Right cardiac atrium (tissue), 5 donors: Measurements from ENCODE around the gene MAP2K1. TPM values are rescaled to one million over a fixed set of nuclear protein-coding genes. Genes with fewer than 3 reads are reported as not detected.
"Not testable (repeated sequence)": the region's sequence is repeated elsewhere in the genome, so short reads cannot be mapped to it uniquely, and the experiment has no call there.

ENCODE experiments used
- ATAC-seq, 2 donors: fragments of 200-7000 bp; cut with Tn5 transposase; one replicate each; pipeline versions ENCODE4 v1.8.0 to v1.9.1; 2020; ENCODE audit warnings: moderate library complexity in 2 of 2, mild to moderate bottlenecking in 1 of 2
- DNase-seq, 3 donors: peaks; one replicate each; pipeline ENCODE4 v3.0.0-alpha.2; 2020
- H3K27ac ChIP-seq: one replicate; pipeline ENCODE4 v1.5.1; 2013; ENCODE audit warnings: mild to moderate bottlenecking, low read length, control low read depth, moderate library complexity
- H3K27me3 ChIP-seq: one replicate; pipeline ENCODE4 v1.6.1; 2013; ENCODE audit not compliant: control insufficient read depth, insufficient read depth
- H3K4me1 ChIP-seq: one replicate; pipeline ENCODE4 v1.6.1; 2013; ENCODE audit warnings: low read length; ENCODE audit not compliant: control insufficient read depth, insufficient read depth
- H3K4me3 ChIP-seq: one replicate; pipeline ENCODE4 v1.5.1; 2013; ENCODE audit warnings: low read length, control low read depth
- H3K9me3 ChIP-seq: one replicate; pipeline ENCODE4 v1.6.1; 2013; ENCODE audit warnings: low read length; ENCODE audit not compliant: control insufficient read depth
- WGBS: extraction: QIAGEN DNeasy Blood & Tissue Kit; methylation state at CpG from one replicate; pipeline ENCODE4 v1.1.7; 2013; 5-methylcytosine and 5-hydroxymethylcytosine counted together
- intact Hi-C, 4 donors: fragments of 100-400 bp; cut with DNase I; formaldehyde crosslinking; loops; one replicate each; pipeline versions ENCODE4 v1.11.0 to v1.14.0; 2022 to 2023
- polyA plus RNA-seq: library from polyadenylated mRNA; stranded (reverse); fragments of 200-250 nt; gene quantifications from one replicate; pipeline ENCODE4 v1.2.3, GENCODE V29; 2013
- total RNA-seq, 4 donors: library from RNA; stranded (reverse); fragmentation: NEBNext Ultra II Directional; extraction: Animal tissue kit (Norgen Biotek cat#: 25700); gene quantifications; one replicate each; pipeline ENCODE4 v1.2.1, GENCODE V29; 2021
- donor health status: healthy with polysubstance abuse.
- donor health status: DM: no; HTN: yes; CAD: no.
- donor health status: DM: no; HTN: no; CAD: no.
- donor health status: DM: no; HTN: yes; CAD: no; lungs with severe emphysema.
- donor health status: DM: yes; HTN: yes; CAD: no.

MAP2K1 gene
- total and polyA plus RNA-seq, 5 donors = 32.6 to 45.9 (median 38.4) TPM

DNA sequence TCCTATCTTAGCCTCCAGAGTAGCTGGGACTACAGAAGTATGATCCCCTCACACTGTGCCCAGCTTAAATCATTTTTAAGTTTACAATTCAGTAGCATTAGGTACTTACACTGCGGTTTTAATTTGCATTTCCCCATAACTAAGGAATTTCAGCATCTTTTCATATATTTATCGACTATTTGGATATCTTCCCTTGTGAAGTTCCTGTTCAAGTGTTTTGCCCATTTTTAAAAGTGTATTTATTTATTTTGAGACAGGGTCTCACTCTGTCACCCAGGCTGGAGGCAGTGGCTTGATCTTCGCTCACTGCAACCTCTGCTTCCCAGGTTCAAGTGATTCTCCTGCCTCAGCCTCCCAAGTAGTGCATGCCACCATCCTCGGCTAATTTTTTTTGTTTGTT, 12.5 kb upstream of the MAP2K1 start:
- WGBS = 95% methylated on average over 4 of the region's 4 CpGs
- H3K27me3 ChIP-seq = no peaks in the 10 kb centered on the region
- no peak overlapping the region for H3K4me3 ChIP-seq
- DNase-seq (no peak), ATAC-seq (no peak)
- H3K4me1 ChIP-seq = no peaks in the 10 kb centered on the region
- H3K9me3 ChIP-seq = no peaks in the 10 kb centered on the region
- intact Hi-C loops = no loop called here
- H3K27ac ChIP-seq = no peak overlapping the region

DNA sequence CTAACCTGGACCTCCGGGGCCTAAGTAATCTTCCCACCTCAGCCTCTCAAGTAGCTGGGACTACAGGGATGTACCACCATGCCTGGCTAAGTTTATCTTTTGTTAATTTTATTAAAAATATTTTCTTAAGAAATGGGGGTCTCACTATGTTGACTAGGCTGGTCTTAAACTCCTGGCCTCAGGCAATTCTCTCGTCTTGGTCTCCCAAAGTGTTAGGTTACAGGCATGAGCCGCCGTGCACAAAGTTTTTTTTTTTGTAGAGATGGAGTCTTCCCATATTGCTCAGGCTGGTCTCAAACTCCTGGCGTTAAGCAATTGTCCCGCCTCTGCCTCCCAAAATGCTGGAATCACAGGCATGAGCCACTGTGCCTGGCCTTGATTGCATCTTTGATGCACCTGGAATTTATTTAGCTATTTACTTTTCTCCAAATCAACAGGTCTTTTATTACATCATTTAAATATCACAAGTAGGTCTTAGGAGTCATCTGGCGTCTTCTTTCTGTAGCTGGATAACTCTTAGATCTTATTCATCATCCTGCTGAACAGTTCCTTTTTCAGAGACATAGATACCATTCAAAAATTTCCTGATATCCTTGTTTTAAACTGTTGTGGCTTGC, 7.8 kb upstream of the MAP2K1 start:
- Histone ChIP-seq H3K9me3 (no peaks in the 10 kb centered on the region), H3K27me3 (no peaks in the 10 kb centered on the region), H3K4me3 (no peak overlapping the region), H3K4me1 (no peaks in the 10 kb centered on the region), H3K27ac (no peak overlapping the region)
- intact Hi-C loops = no loop called here
- WGBS = 88% methylated on average over 7 of the region's 7 CpGs
- ATAC-seq (no peak), DNase-seq (no peak)

DNA sequence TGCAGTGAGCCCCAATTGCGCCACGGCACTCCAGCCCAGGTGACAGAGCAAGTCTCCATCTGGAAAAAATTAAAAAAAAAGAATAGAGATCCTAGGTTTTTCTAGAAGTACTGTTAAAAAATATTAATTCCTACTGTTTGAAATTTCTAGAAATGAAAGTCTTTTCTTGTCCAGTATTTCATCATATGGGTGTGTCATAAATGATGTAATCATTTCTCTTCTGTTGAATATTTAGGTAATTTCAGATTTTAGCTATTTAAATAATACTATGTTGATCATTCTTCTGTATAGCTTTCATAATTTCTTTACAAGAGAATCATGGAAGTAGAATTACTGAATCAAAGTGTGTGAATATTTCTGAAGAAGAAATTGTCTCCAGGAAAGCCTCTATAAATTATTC, 5.3 kb upstream of the MAP2K1 start:
- H3K27ac ChIP-seq, ATAC-seq, H3K9me3 ChIP-seq, H3K4me1 ChIP-seq, DNase-seq, H3K27me3 ChIP-seq, H3K4me3 ChIP-seq: not testable (repeated sequence)
- intact Hi-C loops = loop anchor here in 1 of 4 donors (10.0 kb wide), 1 partner anchor 113 kb away; the partner anchor contains the start of gene SNAPC5
- WGBS = 96% methylated on average over 2 of the region's 2 CpGs

DNA sequence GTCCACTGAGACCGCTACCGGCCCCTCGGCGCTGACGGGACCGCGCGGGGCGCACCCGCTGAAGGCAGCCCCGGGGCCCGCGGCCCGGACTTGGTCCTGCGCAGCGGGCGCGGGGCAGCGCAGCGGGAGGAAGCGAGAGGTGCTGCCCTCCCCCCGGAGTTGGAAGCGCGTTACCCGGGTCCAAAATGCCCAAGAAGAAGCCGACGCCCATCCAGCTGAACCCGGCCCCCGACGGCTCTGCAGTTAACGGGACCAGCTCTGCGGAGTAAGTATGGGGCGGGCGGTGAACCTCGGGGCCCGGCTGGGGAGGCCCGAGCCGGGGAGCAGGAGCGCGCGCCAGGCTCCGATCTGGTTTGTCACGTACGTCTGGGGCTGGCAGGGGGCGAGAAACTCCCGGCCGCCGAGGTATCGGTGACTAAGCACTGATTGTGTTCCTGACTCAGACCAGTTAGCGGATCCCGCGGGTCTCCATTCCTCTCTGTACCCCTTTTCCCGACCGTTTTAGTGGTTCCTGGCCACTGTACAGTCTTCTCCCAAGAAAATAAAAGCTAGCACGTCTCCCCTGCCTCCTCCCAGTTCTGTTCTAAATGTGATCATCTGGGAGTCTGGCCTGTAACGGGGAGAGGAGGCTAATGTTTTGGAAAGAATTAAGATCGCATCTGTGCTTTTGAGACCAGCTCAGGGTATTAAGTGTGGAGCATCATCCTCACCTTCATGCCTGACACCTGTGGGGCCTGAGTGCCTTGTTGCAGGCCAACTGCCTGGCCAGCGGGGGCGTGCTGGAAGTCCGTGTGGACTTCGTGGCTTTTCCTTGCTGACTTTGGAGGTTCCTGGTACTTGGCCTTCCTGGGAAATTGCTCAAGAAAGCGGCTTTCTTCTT, 691 bp downstream of the MAP2K1 start:
- no peaks in the 10 kb centered on the region for H3K9me3 ChIP-seq
- DNase-seq (peak; percentile 74 to 85 (median 83)), ATAC-seq (peak; percentile 46 to 64)
- peaks cover 6% of the 10 kb centered on the region for H3K4me1 ChIP-seq
- peak overlapping the region; percentile 79 for H3K27ac ChIP-seq
- no peaks in the 10 kb centered on the region for H3K27me3 ChIP-seq
- peak overlapping the region; percentile 92 for H3K4me3 ChIP-seq
- WGBS = under 1% methylated on average over 62 of the region's 62 CpGs
- intact Hi-C loops = loop anchor here in 2 of 4 donors (2.0 to 10.0 kb wide), 2 partner anchors 107 to 117 kb away; partner anchors contain the start of genes RPL4 (in 1 of the 2), SNAPC5 (in 1 of the 2) and ZWILCH (in 1 of the 2)

DNA sequence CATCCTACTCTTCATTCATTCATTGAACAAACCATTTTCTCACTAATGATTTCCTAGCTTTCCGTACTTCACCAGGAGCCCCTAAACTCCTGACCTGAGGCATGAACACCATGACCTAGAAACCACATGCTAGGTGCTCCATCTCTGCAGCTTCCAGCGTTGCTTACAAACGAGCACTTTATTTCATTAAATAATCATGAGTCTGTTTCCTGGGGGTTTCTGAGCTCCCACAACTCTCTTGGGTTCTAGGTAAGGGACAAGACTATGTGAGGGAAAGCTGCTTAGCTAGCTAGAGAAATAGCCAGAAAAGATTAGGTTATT, 1.3 kb downstream of the MAP2K1 start:
- ATAC-seq (no peak), DNase-seq (no peak)
- peak overlapping the region; percentile 92 for H3K4me3 ChIP-seq
- peak overlapping the region; percentile 79 for H3K27ac ChIP-seq
- intact Hi-C loops = loop anchor here in 1 of 4 donors (10.0 kb wide), 1 partner anchor 107 kb away; the partner anchor contains the start of gene SNAPC5
- H3K9me3 ChIP-seq = no peaks in the 10 kb centered on the region
- no peaks in the 10 kb centered on the region for H3K27me3 ChIP-seq
- WGBS = 20% methylated on average over 3 of the region's 3 CpGs
- H3K4me1 ChIP-seq = peaks cover 6% of the 10 kb centered on the region

DNA sequence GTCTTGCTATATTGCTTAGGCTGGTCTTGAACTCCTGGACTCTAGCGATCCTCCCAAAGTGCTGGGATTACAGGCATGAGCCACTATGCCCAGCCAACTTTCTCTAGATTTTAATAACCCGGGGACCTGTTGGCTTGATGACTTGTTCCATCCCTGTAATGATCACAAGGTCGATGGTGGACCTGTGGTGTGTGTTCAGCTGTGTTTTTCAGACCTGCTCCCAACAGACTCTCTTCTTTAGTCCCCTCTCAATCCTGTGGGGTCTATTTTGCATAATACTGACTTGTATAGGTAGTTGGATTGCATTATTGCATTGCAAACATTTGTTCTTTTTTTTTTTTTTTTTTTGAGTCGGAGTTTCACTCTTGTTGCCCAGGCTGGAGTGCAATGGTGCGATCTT, 1.9 kb downstream of the MAP2K1 start:
- Histone ChIP-seq H3K4me3 (no peak overlapping the region), H3K4me1 (peaks cover 6% of the 10 kb centered on the region), H3K27ac (no peak overlapping the region), H3K27me3 (no peaks in the 10 kb centered on the region), H3K9me3 (no peaks in the 10 kb centered on the region)
- intact Hi-C loops = loop anchor here in 1 of 4 donors (10.0 kb wide), 1 partner anchor 106 kb away; the partner anchor contains the start of gene SNAPC5
- DNase-seq (no peak), ATAC-seq (no peak)
- WGBS = 80% methylated on average over 5 of the region's 5 CpGs

DNA sequence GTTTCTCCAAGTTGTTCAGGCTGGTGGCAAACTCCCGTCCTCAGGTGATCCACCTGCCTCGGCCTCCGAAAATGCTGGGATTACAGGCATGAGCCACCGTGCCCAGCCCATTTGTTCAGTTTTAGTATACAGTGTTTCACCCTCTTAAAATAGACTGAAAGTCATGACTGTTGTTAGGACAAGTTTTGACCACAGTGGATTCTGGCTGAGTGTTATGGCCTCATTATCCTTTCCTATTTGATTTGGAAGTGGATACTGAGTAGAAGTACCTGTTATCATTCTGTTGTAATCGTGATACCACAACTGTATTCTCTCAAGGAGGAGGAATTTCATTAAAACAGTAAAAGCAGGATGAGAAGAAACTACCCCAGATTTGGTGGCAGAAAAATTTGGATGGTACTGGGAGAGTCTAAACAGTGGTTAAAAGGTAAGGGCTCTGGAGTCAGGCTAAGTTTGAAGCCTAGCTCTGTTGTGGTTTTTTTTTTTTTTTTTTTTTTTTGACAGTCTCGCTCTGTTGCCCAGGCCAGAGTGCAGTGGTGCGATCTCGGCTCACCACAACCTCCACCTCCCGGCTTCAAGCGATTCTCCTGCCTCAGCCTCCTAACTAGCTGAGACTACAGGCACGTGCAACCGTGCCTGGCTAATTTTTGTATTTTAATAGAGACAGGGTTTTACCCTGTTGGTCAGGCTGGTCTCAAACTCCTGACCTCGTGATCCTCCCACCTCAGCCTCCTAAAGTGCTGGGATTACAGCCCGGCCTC, 2.6 kb downstream of the MAP2K1 start:
- no peak overlapping the region for H3K4me3 ChIP-seq
- ATAC-seq = no peak
- intact Hi-C loops = loop anchor here in 1 of 4 donors (10.0 kb wide), 1 partner anchor 106 kb away; the partner anchor contains the start of gene SNAPC5
- H3K9me3 ChIP-seq = no peaks in the 10 kb centered on the region
- H3K4me1 ChIP-seq = peaks cover 6% of the 10 kb centered on the region
- H3K27ac ChIP-seq = no peak overlapping the region
- 91% methylated on average over 14 of the region's 14 CpGs for WGBS
- no peak for DNase-seq
- no peaks in the 10 kb centered on the region for H3K27me3 ChIP-seq

DNA sequence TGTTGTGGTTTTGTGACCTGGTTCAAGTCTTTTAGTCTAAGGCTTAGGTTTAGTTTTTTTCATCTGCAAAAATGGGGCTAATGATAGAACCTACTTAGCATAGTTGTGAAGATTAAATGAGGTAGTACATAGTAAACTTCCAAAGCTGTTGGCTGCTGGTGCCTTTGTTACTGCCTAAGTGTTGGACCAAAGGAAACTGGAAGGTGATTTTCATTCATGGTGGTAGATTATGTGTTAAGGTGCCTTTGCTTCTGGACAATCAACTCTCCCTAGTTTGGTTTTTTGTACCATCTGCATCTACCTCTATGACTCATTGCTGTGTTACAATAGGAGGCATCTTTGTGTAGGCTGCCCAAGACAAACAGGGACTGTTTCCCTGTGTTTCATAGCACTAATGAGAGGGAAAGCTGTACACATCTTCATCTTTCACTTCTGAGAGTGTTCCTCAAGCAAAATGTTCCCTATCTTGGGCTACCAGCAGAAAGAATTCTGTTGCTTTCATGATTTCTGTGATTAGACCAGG, 3.2 kb downstream of the MAP2K1 start:
- Histone ChIP-seq H3K27me3 (no peaks in the 10 kb centered on the region), H3K27ac (no peak overlapping the region), H3K4me3 (no peak overlapping the region), H3K4me1 (peaks cover 6% of the 10 kb centered on the region), H3K9me3 (no peaks in the 10 kb centered on the region)
- intact Hi-C loops = loop anchor here in 3 of 4 donors (5.0 to 10.0 kb wide), 2 partner anchors 97 to 105 kb away; partner anchors contain the start of gene SNAPC5 (in 2 of the 3)
- no peak for ATAC-seq
- no peak for DNase-seq

DNA sequence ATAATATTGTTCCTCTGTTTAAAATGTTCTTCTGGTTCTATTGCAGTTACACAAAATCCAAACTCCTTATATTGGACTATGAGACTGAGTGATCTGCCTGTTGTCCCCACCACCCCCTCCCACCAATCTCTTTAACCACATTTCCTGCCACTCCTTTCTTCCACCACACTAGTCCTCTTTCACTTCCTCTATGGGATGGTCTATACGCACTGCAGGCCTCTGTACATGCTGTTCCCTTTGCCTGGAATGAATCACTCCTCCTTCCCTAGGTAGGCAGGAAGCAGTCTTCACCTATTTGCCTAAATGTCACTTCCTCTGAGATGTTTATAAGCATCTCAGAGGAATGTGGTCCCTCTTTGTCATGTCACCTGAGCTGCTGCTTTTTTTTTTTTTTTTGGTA, 4.0 kb downstream of the MAP2K1 start:
- no peak overlapping the region for H3K27ac ChIP-seq
- no peak for ATAC-seq
- WGBS = 57% methylated on average over 1 of the region's 1 CpG

DNA sequence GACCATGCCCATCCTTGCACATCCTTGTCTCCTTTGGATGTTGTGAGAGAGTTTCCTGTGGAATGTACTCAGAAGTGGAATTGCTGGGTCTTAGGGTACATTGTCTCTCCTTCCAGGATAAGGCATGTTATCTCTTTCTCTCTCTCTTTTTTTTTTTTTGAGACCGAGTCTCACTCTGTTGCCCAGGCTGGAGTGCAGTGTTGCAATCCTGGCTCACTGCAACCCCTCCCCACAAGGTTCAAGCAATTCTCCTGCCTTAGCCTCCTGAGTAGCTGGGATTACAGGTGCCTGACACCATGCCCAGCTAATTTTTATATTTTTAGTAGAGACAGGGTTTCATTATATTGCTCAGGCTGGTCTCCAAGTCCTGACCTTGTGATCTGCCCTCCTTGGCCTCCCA, 6.3 kb downstream of the MAP2K1 start:
- H3K4me1 ChIP-seq, H3K27me3 ChIP-seq, H3K27ac ChIP-seq, ATAC-seq, H3K4me3 ChIP-seq, H3K9me3 ChIP-seq, DNase-seq: not testable (repeated sequence)
- 79% methylated on average over 1 of the region's 1 CpG for WGBS
- intact Hi-C loops = loop anchor here in 2 of 4 donors (5.0 to 10.0 kb wide), 2 partner anchors 94 to 102 kb away; partner anchors contain the start of gene SNAPC5 (in 1 of the 2)

More for the DNA sequence above, 4.0 kb downstream of the MAP2K1 start:
- DNase-seq = no peak
- Histone ChIP-seq H3K9me3 (no peaks in the 10 kb centered on the region), H3K4me3 (no peak overlapping the region), H3K27me3 (no peaks in the 10 kb centered on the region), H3K4me1 (peaks cover 6% of the 10 kb centered on the region)
- intact Hi-C loops = loop anchor here in 2 of 4 donors (5.0 to 10.0 kb wide), 2 partner anchors 97 to 104 kb away; partner anchors contain the start of gene SNAPC5 (in 1 of the 2)
